GM12874 (cell line): ENCODE data around the gene MKRN3.

Experiments
- TF ChIP-seq, protein P1 (sequence below): IDR thresholded peaks from 2 replicates; pipeline ENCODE4 v1.5.1; 2011; ENCODE audit warnings: low read depth, mild to moderate bottlenecking, control low read depth, low read length, moderate library complexity; ENCODE audit not compliant: insufficient read depth

The MKRN3 gene

DNA sequence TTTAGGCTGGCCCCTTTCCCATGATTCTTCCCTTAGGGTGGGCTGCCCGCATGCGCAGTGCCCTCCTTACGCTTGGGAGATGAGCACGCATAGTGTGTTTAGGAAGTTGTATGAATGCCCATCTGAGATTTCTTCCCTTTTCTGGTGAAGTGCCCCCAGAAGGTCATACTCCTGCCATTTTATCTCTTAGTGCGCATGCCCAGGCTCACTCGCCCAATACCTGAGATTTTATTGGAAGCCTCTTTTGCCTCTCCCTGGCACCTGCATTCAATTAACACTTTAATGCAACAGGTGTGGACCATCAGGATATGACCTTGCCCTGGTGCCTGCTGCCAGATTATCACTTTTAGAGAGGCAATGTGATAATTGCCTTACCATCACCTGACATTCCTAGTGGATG, 36.6 kb downstream of the MKRN3 start:
- TF ChIP-seq, protein P1, sequence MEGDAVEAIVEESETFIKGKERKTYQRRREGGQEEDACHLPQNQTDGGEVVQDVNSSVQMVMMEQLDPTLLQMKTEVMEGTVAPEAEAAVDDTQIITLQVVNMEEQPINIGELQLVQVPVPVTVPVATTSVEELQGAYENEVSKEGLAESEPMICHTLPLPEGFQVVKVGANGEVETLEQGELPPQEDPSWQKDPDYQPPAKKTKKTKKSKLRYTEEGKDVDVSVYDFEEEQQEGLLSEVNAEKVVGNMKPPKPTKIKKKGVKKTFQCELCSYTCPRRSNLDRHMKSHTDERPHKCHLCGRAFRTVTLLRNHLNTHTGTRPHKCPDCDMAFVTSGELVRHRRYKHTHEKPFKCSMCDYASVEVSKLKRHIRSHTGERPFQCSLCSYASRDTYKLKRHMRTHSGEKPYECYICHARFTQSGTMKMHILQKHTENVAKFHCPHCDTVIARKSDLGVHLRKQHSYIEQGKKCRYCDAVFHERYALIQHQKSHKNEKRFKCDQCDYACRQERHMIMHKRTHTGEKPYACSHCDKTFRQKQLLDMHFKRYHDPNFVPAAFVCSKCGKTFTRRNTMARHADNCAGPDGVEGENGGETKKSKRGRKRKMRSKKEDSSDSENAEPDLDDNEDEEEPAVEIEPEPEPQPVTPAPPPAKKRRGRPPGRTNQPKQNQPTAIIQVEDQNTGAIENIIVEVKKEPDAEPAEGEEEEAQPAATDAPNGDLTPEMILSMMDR, result no peak

DNA sequence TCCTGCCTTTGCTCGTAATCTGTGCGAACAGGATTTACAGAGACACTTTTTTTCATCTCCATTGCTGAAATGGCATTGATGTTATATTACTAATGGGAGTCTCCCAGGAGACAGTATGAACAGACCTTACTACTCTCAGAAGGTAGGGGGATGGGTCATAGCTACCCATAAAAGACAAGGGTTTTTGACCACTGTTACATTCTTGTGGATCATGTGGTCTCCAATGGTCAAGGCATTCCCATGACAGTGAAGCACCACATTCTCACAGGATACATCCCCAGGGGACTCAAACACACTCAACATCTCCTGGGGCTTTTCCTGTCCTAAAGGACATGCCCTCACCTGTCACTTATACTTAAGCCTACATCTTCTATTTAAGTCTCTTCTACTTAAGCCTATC, 40.8 kb downstream of the MKRN3 start:
- TF ChIP-seq, protein P1, result no peak

DNA sequence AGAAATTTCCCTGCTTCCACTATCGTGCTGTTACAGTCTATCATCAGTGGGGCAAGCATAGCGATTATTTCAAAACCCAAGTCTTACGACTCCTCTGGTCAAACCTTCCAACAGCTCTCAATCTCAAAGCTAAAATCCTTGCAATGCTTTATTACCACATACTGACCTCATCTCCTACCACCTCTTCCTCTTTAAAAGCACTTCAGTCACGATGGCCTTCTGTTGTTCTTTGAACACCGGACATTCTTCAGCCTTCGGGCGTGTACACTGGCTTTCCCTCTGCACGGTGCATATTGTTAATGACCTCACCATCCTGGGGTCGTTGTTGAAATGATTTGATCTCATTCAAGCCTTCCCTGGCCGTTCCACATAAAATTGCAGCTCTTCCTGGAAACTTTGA, 51.1 kb downstream of the MKRN3 start:
- TF ChIP-seq, protein P1, result no peak
